ENCODE data around the gene UGT1A10.
"Not testable (repeated sequence)": the region's sequence is repeated elsewhere in the genome, so short reads cannot be mapped to it uniquely, and the experiment has no call there.

Gene UGT1A10

GRCh38 chr2:233712611-233713261 is 76.5 kb downstream of the UGT1A10 start, which contains the start of gene UGT1A5:
Gene UGT1A5 (plus strand): TSS chr2:233712907. CDS start chr2:233712992, 85 bp downstream.
- no peak within 1 kb of the TSS for H3K4me3 ChIP-seq (replicated peaks; ENCODE audit: low read depth, low read length)
- DNase-seq (ENCODE audit: extremely low read depth, low read depth) = no peak
- no peak for TF ChIP-seq CTCF (IDR thresholded peaks at IDR 0.05; ENCODE audit: low read depth, low read length, missing control alignments)

- DNase-seq (ENCODE audit: extremely low read depth, low read depth) = no peak
- TF ChIP-seq CTCF (IDR thresholded peaks at IDR 0.05; ENCODE audit: low read depth, low read length, missing control alignments) = no peak
- no peak overlapping the region for H3K4me3 ChIP-seq (replicated peaks; ENCODE audit: low read depth, low read length)
Observed at GRCh38 chr2:233713262-233713615, 77.0 kb downstream of the UGT1A10 start.

- no peak for TF ChIP-seq CTCF (IDR thresholded peaks at IDR 0.05; ENCODE audit: low read depth, low read length, missing control alignments)
- no peak for DNase-seq (ENCODE audit: extremely low read depth, low read depth)
- no peak overlapping the region for H3K4me3 ChIP-seq (replicated peaks; ENCODE audit: low read depth, low read length)
Observed at GRCh38 chr2:233714121-233714520, 77.9 kb downstream of the UGT1A10 start.

GRCh38 chr2:233718552-233718951 is 82.3 kb downstream of the UGT1A10 start, which contains the start of gene UGT1A4:
Gene UGT1A4 (plus strand): TSS chr2:233718736. CDS start chr2:233718821, 85 bp downstream.
- no peak for TF ChIP-seq CTCF (IDR thresholded peaks at IDR 0.05; ENCODE audit: low read depth, low read length, missing control alignments)
- no peak within 1 kb of the TSS for H3K4me3 ChIP-seq (replicated peaks; ENCODE audit: low read depth, low read length)
- DNase-seq (ENCODE audit: extremely low read depth, low read depth) = no peak

- no peak for DNase-seq (ENCODE audit: extremely low read depth, low read depth)
- TF ChIP-seq CTCF (IDR thresholded peaks at IDR 0.05; ENCODE audit: low read depth, low read length, missing control alignments) = no peak
- no peak within 1 kb of the TSS for H3K4me3 ChIP-seq (replicated peaks; ENCODE audit: low read depth, low read length)
Observed at GRCh38 chr2:233728723-233729301, 92.6 kb downstream of the UGT1A10 start, which contains the start of gene UGT1A3. Gene UGT1A3 (plus strand): TSS chr2:233729042. CDS start chr2:233729127, 85 bp downstream.

- not testable (repeated sequence) for H3K4me3 ChIP-seq (replicated peaks; ENCODE audit: low read depth, low read length); DNase-seq (ENCODE audit: extremely low read depth, low read depth)
Observed at GRCh38 chr2:233736868-233737653, 100.8 kb downstream of the UGT1A10 start.

GRCh38 chr2:233740870-233741269 is 104.6 kb downstream of the UGT1A10 start:
- DNase-seq (ENCODE audit: extremely low read depth, low read depth) = no peak
- TF ChIP-seq CTCF (IDR thresholded peaks at IDR 0.05; ENCODE audit: low read depth, low read length, missing control alignments) = no peak
- no peak overlapping the region for H3K4me3 ChIP-seq (replicated peaks; ENCODE audit: low read depth, low read length)
